Ishikawa (cell line): ENCODE measurements around the gene ZNF771.

Experiments used
- CEBPB ChIP-seq: IDR thresholded peaks from 2 replicates; pipeline ENCODE4 v1.6.1; 2012
- CREB1 ChIP-seq: IDR thresholded peaks from 2 replicates; pipeline ENCODE4 v1.6.1; 2012; ENCODE audit warnings: low read depth
- EGR1 ChIP-seq: IDR thresholded peaks from 2 replicates; pipeline ENCODE4 v1.6.1; 2012
- EP300 ChIP-seq: IDR thresholded peaks from 2 replicates; pipeline ENCODE4 v1.6.1; 2012; ENCODE audit warnings: borderline replicate concordance
- FOXM1 ChIP-seq: IDR thresholded peaks from 2 replicates; pipeline ENCODE4 v1.6.1; 2012; ENCODE audit warnings: low read depth, borderline replicate concordance
- NFIC ChIP-seq: IDR thresholded peaks from 2 replicates; pipeline ENCODE4 v1.6.1; 2012
- RAD21 ChIP-seq: IDR thresholded peaks from 2 replicates; pipeline ENCODE4 v1.6.1; 2012; ENCODE audit warnings: low read depth
- TAF1 ChIP-seq: IDR thresholded peaks from 2 replicates; pipeline ENCODE4 v1.6.1; 2012; ENCODE audit warnings: low read depth, mild to moderate bottlenecking
- TCF12 ChIP-seq: IDR thresholded peaks from 2 replicates; pipeline ENCODE4 v1.6.1; 2012; ENCODE audit warnings: low read depth
- TEAD4 ChIP-seq: IDR thresholded peaks from 2 replicates; pipeline ENCODE4 v1.6.1; 2012
- YY1 ChIP-seq: IDR thresholded peaks from 2 replicates; pipeline ENCODE4 v1.6.1; 2012; ENCODE audit warnings: low read depth
- ZBTB7A ChIP-seq: IDR thresholded peaks from 2 replicates; pipeline ENCODE4 v1.6.1; 2012; ENCODE audit warnings: low read depth
- TF ChIP-seq, protein P1 (sequence below): IDR thresholded peaks from 2 replicates; pipeline ENCODE4 v1.6.1; 2012
- TF ChIP-seq, protein P2 (sequence below): IDR thresholded peaks from 2 replicates; pipeline ENCODE4 v1.6.1; 2012
- TF ChIP-seq, protein P3 (sequence below): IDR thresholded peaks from 2 replicates; pipeline ENCODE4 v1.6.1; 2012; ENCODE audit warnings: low read depth, mild to moderate bottlenecking

Gene ZNF771

DNA sequence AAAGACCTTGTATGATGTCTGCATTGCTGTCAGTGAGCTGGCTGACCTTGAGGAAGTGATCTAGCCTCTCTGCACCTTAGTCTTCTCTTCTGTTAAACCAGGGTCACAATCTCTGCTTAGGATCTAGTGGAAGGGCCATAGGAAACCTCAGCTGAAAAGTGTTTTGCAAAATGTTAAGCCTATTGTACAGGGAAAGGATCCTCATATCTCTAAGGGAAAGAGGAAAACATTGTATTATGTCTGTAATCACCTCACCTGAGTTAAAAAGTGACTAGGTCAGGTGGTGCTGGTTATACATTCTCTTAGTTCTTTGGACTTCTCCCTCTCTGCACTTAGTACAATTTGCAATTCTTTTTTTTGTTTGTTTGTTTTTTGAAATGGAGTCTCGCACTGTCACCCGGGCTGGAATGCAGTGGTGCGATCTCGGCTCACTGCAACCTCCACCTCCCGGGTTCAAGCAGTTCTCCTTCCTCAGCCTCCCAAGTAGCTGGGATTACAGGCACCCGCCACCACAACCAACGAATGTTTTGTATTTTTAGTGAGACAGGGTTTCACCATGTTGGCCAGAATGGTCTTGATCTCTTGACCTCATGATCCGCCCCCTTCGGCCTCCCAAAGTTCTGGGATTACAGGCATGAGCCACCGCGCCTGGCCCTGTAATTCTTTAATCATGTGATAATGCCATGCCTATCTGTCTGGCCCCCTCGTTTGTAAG lies 40.3 kb downstream of the ZNF771 start:
- TF ChIP-seq CEBPB (no peak), FOXM1 (no peak), ZBTB7A (no peak), RAD21 (no peak), CREB1 (no peak), TAF1 (no peak), NFIC (no peak), YY1 (no peak), EP300 (no peak), TCF12 (no peak)
- TF ChIP-seq, protein P1, sequence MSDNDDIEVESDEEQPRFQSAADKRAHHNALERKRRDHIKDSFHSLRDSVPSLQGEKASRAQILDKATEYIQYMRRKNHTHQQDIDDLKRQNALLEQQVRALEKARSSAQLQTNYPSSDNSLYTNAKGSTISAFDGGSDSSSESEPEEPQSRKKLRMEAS = no peak
- TF ChIP-seq, protein P2, sequence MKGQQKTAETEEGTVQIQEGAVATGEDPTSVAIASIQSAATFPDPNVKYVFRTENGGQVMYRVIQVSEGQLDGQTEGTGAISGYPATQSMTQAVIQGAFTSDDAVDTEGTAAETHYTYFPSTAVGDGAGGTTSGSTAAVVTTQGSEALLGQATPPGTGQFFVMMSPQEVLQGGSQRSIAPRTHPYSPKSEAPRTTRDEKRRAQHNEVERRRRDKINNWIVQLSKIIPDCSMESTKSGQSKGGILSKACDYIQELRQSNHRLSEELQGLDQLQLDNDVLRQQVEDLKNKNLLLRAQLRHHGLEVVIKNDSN = no peak
- TF ChIP-seq, protein P3, sequence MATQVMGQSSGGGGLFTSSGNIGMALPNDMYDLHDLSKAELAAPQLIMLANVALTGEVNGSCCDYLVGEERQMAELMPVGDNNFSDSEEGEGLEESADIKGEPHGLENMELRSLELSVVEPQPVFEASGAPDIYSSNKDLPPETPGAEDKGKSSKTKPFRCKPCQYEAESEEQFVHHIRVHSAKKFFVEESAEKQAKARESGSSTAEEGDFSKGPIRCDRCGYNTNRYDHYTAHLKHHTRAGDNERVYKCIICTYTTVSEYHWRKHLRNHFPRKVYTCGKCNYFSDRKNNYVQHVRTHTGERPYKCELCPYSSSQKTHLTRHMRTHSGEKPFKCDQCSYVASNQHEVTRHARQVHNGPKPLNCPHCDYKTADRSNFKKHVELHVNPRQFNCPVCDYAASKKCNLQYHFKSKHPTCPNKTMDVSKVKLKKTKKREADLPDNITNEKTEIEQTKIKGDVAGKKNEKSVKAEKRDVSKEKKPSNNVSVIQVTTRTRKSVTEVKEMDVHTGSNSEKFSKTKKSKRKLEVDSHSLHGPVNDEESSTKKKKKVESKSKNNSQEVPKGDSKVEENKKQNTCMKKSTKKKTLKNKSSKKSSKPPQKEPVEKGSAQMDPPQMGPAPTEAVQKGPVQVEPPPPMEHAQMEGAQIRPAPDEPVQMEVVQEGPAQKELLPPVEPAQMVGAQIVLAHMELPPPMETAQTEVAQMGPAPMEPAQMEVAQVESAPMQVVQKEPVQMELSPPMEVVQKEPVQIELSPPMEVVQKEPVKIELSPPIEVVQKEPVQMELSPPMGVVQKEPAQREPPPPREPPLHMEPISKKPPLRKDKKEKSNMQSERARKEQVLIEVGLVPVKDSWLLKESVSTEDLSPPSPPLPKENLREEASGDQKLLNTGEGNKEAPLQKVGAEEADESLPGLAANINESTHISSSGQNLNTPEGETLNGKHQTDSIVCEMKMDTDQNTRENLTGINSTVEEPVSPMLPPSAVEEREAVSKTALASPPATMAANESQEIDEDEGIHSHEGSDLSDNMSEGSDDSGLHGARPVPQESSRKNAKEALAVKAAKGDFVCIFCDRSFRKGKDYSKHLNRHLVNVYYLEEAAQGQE = no peak

DNA sequence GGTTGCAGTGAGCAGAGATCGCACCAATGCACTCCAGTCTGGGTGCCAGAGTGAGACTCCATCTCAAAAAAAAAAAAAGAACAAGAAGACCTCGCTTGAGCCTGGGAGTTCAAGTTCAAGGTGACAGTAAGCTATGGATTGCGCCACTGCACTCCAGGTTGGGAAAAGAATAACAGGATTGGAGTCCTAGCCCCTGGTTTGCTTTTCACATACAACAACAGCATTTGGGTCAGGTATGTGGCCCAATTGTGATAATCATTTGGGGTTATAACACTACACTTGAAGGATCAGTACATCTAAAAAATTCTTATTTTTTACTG lies 41.7 kb downstream of the ZNF771 start:
- no peak for TF ChIP-seq CEBPB
- TF ChIP-seq CREB1 = no peak
- TF ChIP-seq EGR1 = no peak
- TF ChIP-seq FOXM1 = no peak
- no peak for TF ChIP-seq TAF1
- TF ChIP-seq, protein P1 = no peak
- no peak for TF ChIP-seq ZBTB7A
- TF ChIP-seq TCF12 = no peak
- TF ChIP-seq TEAD4 = no peak
- TF ChIP-seq EP300 = no peak
- TF ChIP-seq NFIC = no peak
- TF ChIP-seq, protein P3 = no peak
- no peak for TF ChIP-seq YY1
- TF ChIP-seq, protein P2 = no peak
- no peak for TF ChIP-seq RAD21

DNA sequence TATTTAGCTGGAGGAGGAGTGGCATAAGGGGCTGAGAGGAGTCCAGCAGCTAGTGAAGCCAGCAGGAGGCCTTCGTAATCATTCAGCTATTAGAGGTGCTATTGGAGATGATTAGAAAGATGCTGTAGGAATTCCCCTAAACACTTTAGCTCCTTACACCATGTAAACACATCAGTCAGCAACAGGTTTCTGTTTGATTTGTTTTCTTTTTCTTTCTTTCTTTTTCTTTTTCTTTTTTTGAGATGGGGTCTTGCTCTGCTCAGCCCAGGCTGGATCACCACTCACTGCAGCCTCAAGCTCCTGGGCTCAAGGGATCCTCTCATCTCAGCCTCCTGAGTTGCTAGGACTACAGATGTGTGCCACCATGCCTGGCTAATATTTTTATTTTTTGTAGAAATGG lies 48.9 kb downstream of the ZNF771 start:
- no peak for TF ChIP-seq NFIC
- no peak for TF ChIP-seq CEBPB
- TF ChIP-seq RAD21 = no peak
- no peak for TF ChIP-seq CREB1
- no peak for TF ChIP-seq TEAD4
- no peak for TF ChIP-seq ZBTB7A
- no peak for TF ChIP-seq TAF1
- TF ChIP-seq, protein P2 = no peak
- no peak for TF ChIP-seq TCF12
- no peak for TF ChIP-seq YY1
- TF ChIP-seq, protein P1 = no peak
- no peak for TF ChIP-seq FOXM1
- TF ChIP-seq EGR1 = no peak
- TF ChIP-seq, protein P3 = no peak
- no peak for TF ChIP-seq EP300
